ENCODE results near the gene SLC25A13.

DNA sequence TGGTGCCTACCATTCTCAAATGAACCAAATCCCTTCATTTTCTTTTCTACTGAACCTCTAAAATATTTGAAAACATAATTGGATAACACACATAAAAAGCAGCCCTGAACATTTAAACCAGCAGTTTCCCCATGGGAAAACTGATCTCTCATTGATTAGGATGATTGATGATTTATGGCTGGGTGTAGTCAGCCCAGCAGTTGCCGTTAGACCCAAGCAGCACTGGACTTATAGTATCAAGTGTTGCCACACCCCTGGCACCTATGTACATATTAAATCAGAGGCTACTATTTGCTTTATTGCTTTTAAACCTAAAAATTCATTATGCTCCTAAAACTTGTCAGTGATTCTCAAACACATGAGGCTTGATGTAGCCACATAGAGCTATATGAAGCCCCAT is 20.2 kb upstream of the SLC25A13 start:
- TF ChIP-seq, protein P1, sequence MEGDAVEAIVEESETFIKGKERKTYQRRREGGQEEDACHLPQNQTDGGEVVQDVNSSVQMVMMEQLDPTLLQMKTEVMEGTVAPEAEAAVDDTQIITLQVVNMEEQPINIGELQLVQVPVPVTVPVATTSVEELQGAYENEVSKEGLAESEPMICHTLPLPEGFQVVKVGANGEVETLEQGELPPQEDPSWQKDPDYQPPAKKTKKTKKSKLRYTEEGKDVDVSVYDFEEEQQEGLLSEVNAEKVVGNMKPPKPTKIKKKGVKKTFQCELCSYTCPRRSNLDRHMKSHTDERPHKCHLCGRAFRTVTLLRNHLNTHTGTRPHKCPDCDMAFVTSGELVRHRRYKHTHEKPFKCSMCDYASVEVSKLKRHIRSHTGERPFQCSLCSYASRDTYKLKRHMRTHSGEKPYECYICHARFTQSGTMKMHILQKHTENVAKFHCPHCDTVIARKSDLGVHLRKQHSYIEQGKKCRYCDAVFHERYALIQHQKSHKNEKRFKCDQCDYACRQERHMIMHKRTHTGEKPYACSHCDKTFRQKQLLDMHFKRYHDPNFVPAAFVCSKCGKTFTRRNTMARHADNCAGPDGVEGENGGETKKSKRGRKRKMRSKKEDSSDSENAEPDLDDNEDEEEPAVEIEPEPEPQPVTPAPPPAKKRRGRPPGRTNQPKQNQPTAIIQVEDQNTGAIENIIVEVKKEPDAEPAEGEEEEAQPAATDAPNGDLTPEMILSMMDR (conservative IDR thresholded peaks at IDR 0.05 in 1 of 2, IDR thresholded peaks at IDR 0.05 in 1 of 2; ENCODE audit: low read depth in 1 of 2, low read length in 2 of 2): no peak
- TF ChIP-seq EZH2 (IDR thresholded peaks at IDR 0.05; ENCODE audit: low read length, missing control alignments): no peak
